ENCODE results near the gene KCNJ3. TPM values are rescaled to one million over a fixed set of nuclear protein-coding genes. Genes with fewer than 3 reads are reported as not detected.

Gene KCNJ3
- total and polyA plus RNA-seq, 2 donors from 2014 or later: 3.6 to 9.9 TPM

- no peak for TF ChIP-seq CTCF (IDR thresholded peaks at IDR 0.05; ENCODE audit: borderline replicate concordance, extremely low read depth, insufficient read depth)
- Histone ChIP-seq H3K27ac (ENCODE audit: low read depth in 2 of 2, low read length in 2 of 2) (no peak overlapping the region), H3K9ac (ENCODE audit: low read length in 3 of 3) (no peak overlapping the region), H3K4me1 (ENCODE audit: control insufficient read depth in 2 of 3, insufficient read depth in 2 of 3, low read depth in 1 of 3, low read length in 3 of 3) (peaks cover 0 to 6% (median 3%) of the 10 kb centered on the region in 3 donors), H3K4me3 (ENCODE audit: low read length in 3 of 3) (no peak overlapping the region), H3K36me3 (ENCODE audit: control insufficient read depth in 2 of 3, insufficient read depth in 3 of 3, low read length in 3 of 3) (no peaks in the 10 kb centered on the region), H3K9me3 (ENCODE audit: control insufficient read depth in 2 of 3, insufficient read depth in 1 of 3, low read length in 3 of 3) (no peaks in the 10 kb centered on the region), H3K27me3 (ENCODE audit: control insufficient read depth, insufficient read depth, low read length) (no peaks in the 10 kb centered on the region)
- DNase-seq: no peak
- FAIRE-seq: no peak
- intact Hi-C loops (cut with DNase I): no loop called here
Observed at GRCh38 chr2:154692927-154693326, 5.6 kb upstream of the KCNJ3 start.

GRCh38 chr2:154693741-154694340, 4.7 kb upstream of the KCNJ3 start:
- intact Hi-C loops (cut with DNase I): no loop called here

GRCh38 chr2:154694881-154695280, 3.6 kb upstream of the KCNJ3 start:
- no peak for TF ChIP-seq CTCF (IDR thresholded peaks at IDR 0.05; ENCODE audit: borderline replicate concordance, extremely low read depth, insufficient read depth)
- intact Hi-C loops (cut with DNase I): no loop called here
- no peak for FAIRE-seq

More at GRCh38 chr2:154693741-154694340, 4.7 kb upstream of the KCNJ3 start:
- Histone ChIP-seq H3K9me3 (ENCODE audit: control insufficient read depth in 2 of 3, insufficient read depth in 1 of 3, low read length in 3 of 3) (no peaks in the 10 kb centered on the region), H3K27ac (ENCODE audit: low read depth in 2 of 2, low read length in 2 of 2) (no peak overlapping the region), H3K27me3 (ENCODE audit: control insufficient read depth, insufficient read depth, low read length) (peaks cover 2% of the 10 kb centered on the region), H3K9ac (ENCODE audit: low read length in 3 of 3) (no peak overlapping the region), H3K36me3 (ENCODE audit: control insufficient read depth in 2 of 3, insufficient read depth in 3 of 3, low read length in 3 of 3) (no peaks in the 10 kb centered on the region), H3K4me3 (ENCODE audit: low read length in 3 of 3) (no peak overlapping the region), H3K4me1 (ENCODE audit: control insufficient read depth in 2 of 3, insufficient read depth in 2 of 3, low read depth in 1 of 3, low read length in 3 of 3) (peaks cover 0 to 6% (median 3%) of the 10 kb centered on the region in 3 donors)
- no peak for TF ChIP-seq CTCF (IDR thresholded peaks at IDR 0.05; ENCODE audit: borderline replicate concordance, extremely low read depth, insufficient read depth)
- DNase-seq (peak in 1 of 5 donors; percentile 3), FAIRE-seq (no peak)

More at GRCh38 chr2:154694881-154695280, 3.6 kb upstream of the KCNJ3 start:
- Histone ChIP-seq H3K27ac (ENCODE audit: low read depth in 2 of 2, low read length in 2 of 2) (no peak overlapping the region), H3K36me3 (ENCODE audit: control insufficient read depth in 2 of 3, insufficient read depth in 3 of 3, low read length in 3 of 3) (no peaks in the 10 kb centered on the region), H3K4me3 (ENCODE audit: low read length in 3 of 3) (no peak overlapping the region), H3K9me3 (ENCODE audit: control insufficient read depth in 2 of 3, insufficient read depth in 1 of 3, low read length in 3 of 3) (no peaks in the 10 kb centered on the region), H3K9ac (ENCODE audit: low read length in 3 of 3) (no peak overlapping the region), H3K27me3 (ENCODE audit: control insufficient read depth, insufficient read depth, low read length) (peaks cover 7% of the 10 kb centered on the region), H3K4me1 (ENCODE audit: control insufficient read depth in 2 of 3, insufficient read depth in 2 of 3, low read depth in 1 of 3, low read length in 3 of 3) (peaks cover 0 to 6% (median 3%) of the 10 kb centered on the region in 3 donors)
- no peak for DNase-seq

Data from kidney (tissue), 14 donors.